Kidney (tissue), 14 donors: Measurements from ENCODE around the gene TMEM30A. TPM values are rescaled to one million over a fixed set of nuclear protein-coding genes. Genes with fewer than 3 reads are reported as not detected.

Experiments
- DNase-seq, 5 donors: peaks; one replicate each; pipeline ENCODE4 v3.0.0-alpha.2; 2013 to 2020
- FAIRE-seq: peaks from 2 replicates; lab custom pipeline; 2012; peaks lifted over from hg19 to GRCh38; lab: Jason Lieb, UNC
- H3K27ac ChIP-seq, 2 donors: one replicate each; pipeline ENCODE4 v1.7.0; 2013; ENCODE audit warnings: low read depth in 2 of 2, low read length in 2 of 2, inconsistent platforms in 1 of 2
- H3K27me3 ChIP-seq: one replicate; pipeline ENCODE4 v1.7.1; 2013; ENCODE audit warnings: low read length, inconsistent platforms; ENCODE audit not compliant: control insufficient read depth, insufficient read depth
- H3K36me3 ChIP-seq, 3 donors: one replicate each; pipeline versions ENCODE4 v1.7.0 to v1.7.1; 2013; ENCODE audit warnings: low read length in 3 of 3, control low read depth in 1 of 3, inconsistent platforms in 1 of 3; ENCODE audit not compliant: insufficient read depth in 3 of 3, control insufficient read depth in 2 of 3
- H3K4me1 ChIP-seq, 3 donors: one replicate each; pipeline versions ENCODE4 v1.7.0 to v1.7.1; 2013; ENCODE audit warnings: low read length in 3 of 3, inconsistent platforms in 1 of 3, low read depth in 1 of 3; ENCODE audit not compliant: control insufficient read depth in 2 of 3, insufficient read depth in 2 of 3
- H3K4me3 ChIP-seq, 3 donors: one replicate each; pipeline versions ENCODE4 v1.7.0 to v1.8.1; 2013; ENCODE audit warnings: low read length in 3 of 3, control low read depth in 1 of 3, inconsistent platforms in 1 of 3
- H3K9ac ChIP-seq, 3 donors: one replicate each; pipeline versions ENCODE4 v1.7.0 to v1.7.1; 2013; ENCODE audit warnings: low read length in 3 of 3, control low read depth in 1 of 3, inconsistent platforms in 1 of 3
- H3K9me3 ChIP-seq, 3 donors: one replicate each; pipeline versions ENCODE4 v1.7.0 to v1.7.1; 2013; ENCODE audit warnings: low read length in 3 of 3, control low read depth in 1 of 3, inconsistent platforms in 1 of 3; ENCODE audit not compliant: control insufficient read depth in 2 of 3, insufficient read depth in 1 of 3
- intact Hi-C: fragments of 100-400 bp; cut with DNase I; formaldehyde crosslinking; loops from one replicate; pipeline ENCODE4 v1.11.1; 2022
- polyA plus RNA-seq: library from polyadenylated mRNA; stranded (reverse); fragments of 350-450 nt; fragmentation: Illumina TruSeq; extraction: RNeasy Lipid Tissue Mini Kit (QIAGEN cat#74804); gene quantifications from one replicate; pipeline ENCODE4 v1.2.3, GENCODE V29; 2014; ENCODE audit warnings: low read depth, low replicate concordance; ENCODE audit not compliant: insufficient read depth
- total RNA-seq: library from RNA; stranded (reverse); fragmentation: NEBNext Ultra II Directional; extraction: Animal tissue kit (Norgen Biotek cat#: 25700); gene quantifications from one replicate; pipeline ENCODE4 v1.2.1, GENCODE V29; 2021
- TF ChIP-seq, protein P1 (sequence below): IDR thresholded peaks from 3 replicates; pipeline ENCODE4 v1.5.1; 2012; ENCODE audit warnings: mild to moderate bottlenecking, moderate library complexity, borderline replicate concordance; ENCODE audit not compliant: insufficient read depth; ENCODE audit errors: extremely low read depth
- donor health status: control.
- donor health status: control.
- donor health status: control.
- donor health status: control.
- donor health status: control.
- donor health status: DM: yes; HTN: yes; CAD: no.
- donor health status: Normal renal cell carcinoma (clear cell type).

TMEM30A gene
- total and polyA plus RNA-seq, 2 donors from 2014 or later, result 51.0 to 101 TPM

GRCh38 chr6:75233092-75233615 lies 51.4 kb downstream of the TMEM30A start:
- peaks cover 0 to 18% (median 4%) of the 10 kb centered on the region in 3 donors for H3K36me3 ChIP-seq
- TF ChIP-seq, protein P1, sequence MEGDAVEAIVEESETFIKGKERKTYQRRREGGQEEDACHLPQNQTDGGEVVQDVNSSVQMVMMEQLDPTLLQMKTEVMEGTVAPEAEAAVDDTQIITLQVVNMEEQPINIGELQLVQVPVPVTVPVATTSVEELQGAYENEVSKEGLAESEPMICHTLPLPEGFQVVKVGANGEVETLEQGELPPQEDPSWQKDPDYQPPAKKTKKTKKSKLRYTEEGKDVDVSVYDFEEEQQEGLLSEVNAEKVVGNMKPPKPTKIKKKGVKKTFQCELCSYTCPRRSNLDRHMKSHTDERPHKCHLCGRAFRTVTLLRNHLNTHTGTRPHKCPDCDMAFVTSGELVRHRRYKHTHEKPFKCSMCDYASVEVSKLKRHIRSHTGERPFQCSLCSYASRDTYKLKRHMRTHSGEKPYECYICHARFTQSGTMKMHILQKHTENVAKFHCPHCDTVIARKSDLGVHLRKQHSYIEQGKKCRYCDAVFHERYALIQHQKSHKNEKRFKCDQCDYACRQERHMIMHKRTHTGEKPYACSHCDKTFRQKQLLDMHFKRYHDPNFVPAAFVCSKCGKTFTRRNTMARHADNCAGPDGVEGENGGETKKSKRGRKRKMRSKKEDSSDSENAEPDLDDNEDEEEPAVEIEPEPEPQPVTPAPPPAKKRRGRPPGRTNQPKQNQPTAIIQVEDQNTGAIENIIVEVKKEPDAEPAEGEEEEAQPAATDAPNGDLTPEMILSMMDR, result no peak
- H3K4me1 ChIP-seq, result peaks cover 0 to 5% (median 0%) of the 10 kb centered on the region in 3 donors
- no peak overlapping the region for H3K27ac ChIP-seq
- no peak overlapping the region for H3K4me3 ChIP-seq
- FAIRE-seq (no peak), DNase-seq (peak in 3 of 5 donors; percentile 40 to 52 (median 44))
- H3K9ac ChIP-seq, result no peak overlapping the region
- no peaks in the 10 kb centered on the region for H3K27me3 ChIP-seq
- H3K9me3 ChIP-seq, result no peaks in the 10 kb centered on the region
- intact Hi-C loops, result no loop called here

DNA sequence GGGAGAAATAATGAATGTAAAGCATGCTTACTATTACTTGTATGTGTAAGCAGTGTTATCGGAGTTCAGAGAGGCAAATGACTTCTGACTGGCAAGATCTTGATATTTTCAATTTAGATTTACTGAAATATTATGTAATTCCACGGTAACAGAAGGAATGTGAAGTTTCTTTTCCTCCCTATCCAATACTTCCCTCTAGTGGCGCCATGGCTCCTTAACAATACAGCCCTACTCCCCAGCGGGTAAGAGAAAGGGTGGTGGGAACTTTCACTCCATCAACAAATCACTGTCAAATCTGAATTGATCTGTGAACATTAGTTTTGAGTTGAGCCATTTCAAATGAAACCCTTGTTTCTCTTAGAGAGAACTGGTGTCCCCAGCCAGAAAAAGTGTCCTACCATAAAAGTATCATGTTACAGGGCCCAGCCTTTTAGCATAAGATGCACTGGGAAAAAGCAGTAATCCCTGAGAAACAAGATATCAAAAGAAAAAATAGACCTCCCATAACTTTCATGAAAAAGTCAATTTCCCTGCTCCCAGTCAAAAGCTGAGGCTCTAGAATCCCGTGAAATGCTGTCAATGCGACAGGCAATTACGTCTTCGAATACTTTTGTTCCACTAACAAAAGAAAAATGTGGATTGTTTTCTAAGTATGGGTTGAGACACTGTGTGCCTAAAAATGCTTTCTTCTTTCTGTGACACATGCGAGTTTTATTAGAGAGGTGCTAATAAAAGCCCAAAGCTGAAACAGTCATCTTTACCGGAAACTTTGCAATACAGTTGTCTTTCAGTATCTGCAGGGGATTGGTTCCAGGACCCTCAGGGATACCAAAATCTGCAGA lies 53.9 kb downstream of the TMEM30A start:
- TF ChIP-seq, protein P1, result peak; percentile 60
- Histone ChIP-seq H3K4me3 (peak overlapping the region in 2 of 3 donors; percentile 22 to 49), H3K36me3 (no peaks in the 10 kb centered on the region), H3K27ac (no peak overlapping the region), H3K27me3 (no peaks in the 10 kb centered on the region), H3K9me3 (no peaks in the 10 kb centered on the region), H3K9ac (peak overlapping the region in 1 of 3 donors; percentile 20), H3K4me1 (peaks cover 0 to 5% (median 0%) of the 10 kb centered on the region in 3 donors)
- DNase-seq (peak in 1 of 5 donors; percentile 75), FAIRE-seq (no peak)
- intact Hi-C loops, result no loop called here

- H3K9ac ChIP-seq, result no peak overlapping the region
- FAIRE-seq, result no peak
- no peak overlapping the region for H3K4me3 ChIP-seq
These were observed 60.2 kb downstream of the TMEM30A start for GRCh38 chr6:75224303-75224926.

More at GRCh38 chr6:75224303-75224926, 60.2 kb downstream of the TMEM30A start:
- Histone ChIP-seq H3K27me3 (no peaks in the 10 kb centered on the region), H3K27ac (no peak overlapping the region), H3K4me1 (peaks cover 0 to 5% (median 0%) of the 10 kb centered on the region in 3 donors), H3K36me3 (no peaks in the 10 kb centered on the region), H3K9me3 (no peaks in the 10 kb centered on the region)
- TF ChIP-seq, protein P1, result no peak
- intact Hi-C loops, result no loop called here
- DNase-seq, result peak in 1 of 5 donors; percentile 46
